Measurements from ENCODE around the gene MAFF. TPM values are rescaled to one million over a fixed set of nuclear protein-coding genes. Genes with fewer than 3 reads are reported as not detected.

MAFF gene
- total and polyA plus RNA-seq, 2 donors (not counting 1 experiment from before 2014, with no cell fraction given) = 8.8 to 26.3 TPM

- no peak for TF ChIP-seq EZH2 (IDR thresholded peaks at IDR 0.05; ENCODE audit: low read length, missing control alignments)
- no peak for TF ChIP-seq CTCF (conservative IDR thresholded peaks at IDR 0.05 in 1 of 2, IDR thresholded peaks at IDR 0.05 in 1 of 2; ENCODE audit: low read depth in 1 of 2, low read length in 2 of 2)
These were observed 57.6 kb downstream of the MAFF start for GRCh38 chr22:38259370-38259769.

GRCh38 chr22:38260761-38261681 lies 59.2 kb downstream of the MAFF start:
- Histone ChIP-seq H3K9ac (ENCODE audit: insufficient read depth, low read length) (no peak overlapping the region), H4K20me1 (ENCODE audit: control insufficient read depth, extremely low read depth, insufficient read depth, low read length) (no peaks in the 10 kb centered on the region)

More at GRCh38 chr22:38259370-38259769, 57.6 kb downstream of the MAFF start:
- H3K9ac ChIP-seq (ENCODE audit: insufficient read depth, low read length) = no peak overlapping the region
- H3K27ac ChIP-seq (ENCODE audit: insufficient read depth, low read length) = peak overlapping the region; percentile 67
- no peak overlapping the region for H3K4me3 ChIP-seq (replicated peaks in 1 of 4; ENCODE audit: control extremely low read depth in 1 of 4, insufficient read depth in 1 of 4, low read depth in 3 of 4, low read length in 4 of 4)
- no peaks in the 10 kb centered on the region for H3K36me3 ChIP-seq (ENCODE audit: control insufficient read depth, insufficient read depth, low read length)
- H4K20me1 ChIP-seq (ENCODE audit: control insufficient read depth, extremely low read depth, insufficient read depth, low read length) = no peaks in the 10 kb centered on the region
- H3K9me3 ChIP-seq (ENCODE audit: control insufficient read depth, insufficient read depth, low read depth, low read length) = no peaks in the 10 kb centered on the region
- no peak for DNase-seq (ENCODE audit: low read depth in 2 of 2)
- no peak overlapping the region for H3K4me2 ChIP-seq (ENCODE audit: extremely low read depth, insufficient read depth, low read length)
- H3K4me1 ChIP-seq (ENCODE audit: control insufficient read depth, extremely low read depth, insufficient read depth, low read length) = peaks cover 18% of the 10 kb centered on the region
- H3K27me3 ChIP-seq (ENCODE audit: control insufficient read depth, insufficient read depth, low read length) = no peaks in the 10 kb centered on the region
- peaks cover 59% of the 10 kb centered on the region for H3K79me2 ChIP-seq (ENCODE audit: control insufficient read depth, insufficient read depth, low read length)
- H2AFZ ChIP-seq (ENCODE audit: low read length) = no peak overlapping the region

More at GRCh38 chr22:38260761-38261681, 59.2 kb downstream of the MAFF start:
- H2AFZ ChIP-seq (ENCODE audit: low read length) = no peak overlapping the region
- H3K4me2 ChIP-seq (ENCODE audit: extremely low read depth, insufficient read depth, low read length) = peak overlapping the region; percentile 39
- H3K27me3 ChIP-seq (ENCODE audit: control insufficient read depth, insufficient read depth, low read length) = no peaks in the 10 kb centered on the region
- peaks cover 63% of the 10 kb centered on the region for H3K79me2 ChIP-seq (ENCODE audit: control insufficient read depth, insufficient read depth, low read length)
- H3K27ac ChIP-seq (ENCODE audit: insufficient read depth, low read length) = peak overlapping the region; percentile 59
- TF ChIP-seq CTCF (conservative IDR thresholded peaks at IDR 0.05 in 1 of 2, IDR thresholded peaks at IDR 0.05 in 1 of 2; ENCODE audit: low read depth in 1 of 2, low read length in 2 of 2) (peak; percentile 26 to 39), EZH2 (IDR thresholded peaks at IDR 0.05; ENCODE audit: low read length, missing control alignments) (no peak)
- peak; percentile 18 to 38 for DNase-seq (ENCODE audit: low read depth in 2 of 2)
- H3K36me3 ChIP-seq (ENCODE audit: control insufficient read depth, insufficient read depth, low read length) = no peaks in the 10 kb centered on the region
- no peaks in the 10 kb centered on the region for H3K9me3 ChIP-seq (ENCODE audit: control insufficient read depth, insufficient read depth, low read depth, low read length)
- peak overlapping the region in 1 of 4 experiments; percentile 37 for H3K4me3 ChIP-seq (replicated peaks in 1 of 4; ENCODE audit: control extremely low read depth in 1 of 4, insufficient read depth in 1 of 4, low read depth in 3 of 4, low read length in 4 of 4)
- peaks cover 18% of the 10 kb centered on the region for H3K4me1 ChIP-seq (ENCODE audit: control insufficient read depth, extremely low read depth, insufficient read depth, low read length)

All from fibroblast of lung (primary cell).